Thyroid gland (tissue), 4 donors: Measurements from ENCODE around the gene GRPEL1. TPM values are rescaled to one million over a fixed set of nuclear protein-coding genes. Genes with fewer than 3 reads are reported as not detected.

ENCODE experiments used
- DNase-seq, 2 donors: peaks; one replicate each; pipeline ENCODE4 v3.0.0-alpha.2; 2019
- H3K27ac ChIP-seq, 3 donors: fragments of 200-600 bp; sonication (generic); 1 replicate in 2 of 3; 2 replicates in 1 of 3; pipeline ENCODE4 v1.5.1; 2016 to 2019; ENCODE audit warnings: mild to moderate bottlenecking in 1 of 3, moderate library complexity in 1 of 3
- H3K27me3 ChIP-seq: fragments of 200-600 bp; sonication (generic); one replicate; pipeline ENCODE4 v1.5.1; 2019
- H3K36me3 ChIP-seq, 2 donors: fragments of 200-600 bp; sonication (generic); one replicate each; pipeline ENCODE4 v1.5.1; 2016 to 2019
- H3K4me1 ChIP-seq, 2 donors: fragments of 200-600 bp; sonication (generic); one replicate each; pipeline ENCODE4 v1.5.1; 2017 to 2019
- H3K4me3 ChIP-seq, 3 donors: fragments of 200-600 bp; sonication (generic); replicated peaks in 1 of 3; 1 replicate in 2 of 3; 2 replicates in 1 of 3; pipeline ENCODE4 v1.5.1; 2016; ENCODE audit warnings: mild to moderate bottlenecking in 1 of 3
- H3K9me3 ChIP-seq: fragments of 200-600 bp; sonication (generic); one replicate; pipeline ENCODE4 v1.5.1; 2017
- CTCF ChIP-seq, 6 experiments: fragments of 200-600 bp in 3 of 6; fragments of 450-650 bp in 3 of 6; sonication (generic) in 3 of 6; IDR thresholded peaks; one replicate each; pipeline ENCODE4 v1.5.1; 2016 to 2019; ENCODE audit warnings: antibody characterized with exemption in 6 of 6, mild to moderate bottlenecking in 2 of 6, inconsistent platforms in 1 of 6, moderate library complexity in 1 of 6
- POLR2A ChIP-seq, 2 donors: fragments of 450-650 bp; IDR thresholded peaks; one replicate each; pipeline ENCODE4 v1.6.1; 2017; ENCODE audit warnings: antibody characterized with exemption in 2 of 2, mild to moderate bottlenecking in 2 of 2, moderate library complexity in 1 of 2
- WGBS, 2 donors: methylation state at CpG; one replicate each; pipeline ENCODE4 v1.1.5; 2017; 5-methylcytosine and 5-hydroxymethylcytosine counted together
- intact Hi-C: fragments of 100-400 bp; cut with DNase I; formaldehyde crosslinking; loops from one replicate; pipeline ENCODE4 v1.15.1; 2023
- total RNA-seq, 4 donors: library from RNA; depleted of rRNA; stranded (reverse); fragments of >200 nt; gene quantifications; one replicate each; pipeline ENCODE4 v1.2.3, GENCODE V29; 2016

Gene GRPEL1
- total RNA-seq, 4 donors from 2014 or later = 13.4 to 21.9 (median 17.5) TPM

DNA sequence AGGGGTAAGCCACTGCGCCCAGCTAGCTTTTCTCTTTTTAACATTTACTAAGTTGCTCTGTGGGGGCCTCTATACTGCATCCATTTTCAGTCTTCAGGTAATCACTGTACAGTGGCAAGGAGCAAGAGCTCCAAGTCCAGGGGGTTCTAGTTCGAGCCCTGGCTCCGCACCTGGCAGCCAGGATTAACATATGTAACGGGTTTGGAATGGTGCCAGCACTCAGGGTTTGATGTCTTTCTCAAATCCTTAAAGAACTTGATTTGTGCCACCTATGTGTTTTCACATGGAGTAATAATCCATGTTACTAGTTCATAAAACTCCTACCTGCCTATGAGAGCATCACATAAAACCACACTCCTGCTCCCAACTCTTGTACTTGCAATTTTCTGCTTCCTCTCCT, 4.5 kb downstream of the GRPEL1 start:
- Histone ChIP-seq H3K27ac (no peak overlapping the region), H3K9me3 (no peaks in the 10 kb centered on the region), H3K27me3 (no peaks in the 10 kb centered on the region), H3K4me1 (peaks cover 11 to 12% of the 10 kb centered on the region in 2 donors), H3K4me3 (no peak overlapping the region), H3K36me3 (peaks cover 34 to 41% of the 10 kb centered on the region in 2 donors)
- intact Hi-C loops = no loop called here
- TF ChIP-seq POLR2A (IDR thresholded peaks at IDR 0.05) (no peak), CTCF (IDR thresholded peaks at IDR 0.05) (no peak)
- no peak for DNase-seq
- 86 to 87% methylated on average over 4 of the region's 4 CpGs for WGBS, 2 donors

DNA sequence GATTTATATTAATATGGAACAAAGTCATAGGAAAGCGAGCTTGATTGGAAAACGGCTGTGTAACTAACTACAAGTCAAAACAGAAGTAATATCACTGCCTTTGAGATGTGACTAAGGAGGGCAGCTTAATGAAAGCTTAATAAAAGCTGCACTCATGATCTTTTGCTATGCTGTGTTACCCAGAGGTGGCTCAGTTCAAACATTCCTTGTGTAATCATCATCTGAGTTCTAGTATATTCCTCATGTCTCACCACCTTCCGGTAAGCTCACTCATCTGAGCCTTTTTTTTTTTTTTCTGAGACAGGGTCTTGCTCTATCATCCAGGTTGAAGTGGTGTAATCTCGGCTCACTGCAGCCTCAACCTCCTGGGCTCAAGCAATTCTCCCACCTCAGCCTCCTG, 5.0 kb downstream of the GRPEL1 start:
- Histone ChIP-seq H3K27ac (no peak overlapping the region), H3K36me3 (peaks cover 34 to 41% of the 10 kb centered on the region in 2 donors), H3K4me3 (no peak overlapping the region), H3K9me3 (no peaks in the 10 kb centered on the region), H3K27me3 (no peaks in the 10 kb centered on the region), H3K4me1 (peaks cover 11 to 12% of the 10 kb centered on the region in 2 donors)
- 95% methylated on average over 4 of the region's 4 CpGs for WGBS, 2 donors
- DNase-seq = no peak
- intact Hi-C loops = no loop called here
- no peak for TF ChIP-seq CTCF (IDR thresholded peaks at IDR 0.05)
- TF ChIP-seq POLR2A (IDR thresholded peaks at IDR 0.05) = no peak

DNA sequence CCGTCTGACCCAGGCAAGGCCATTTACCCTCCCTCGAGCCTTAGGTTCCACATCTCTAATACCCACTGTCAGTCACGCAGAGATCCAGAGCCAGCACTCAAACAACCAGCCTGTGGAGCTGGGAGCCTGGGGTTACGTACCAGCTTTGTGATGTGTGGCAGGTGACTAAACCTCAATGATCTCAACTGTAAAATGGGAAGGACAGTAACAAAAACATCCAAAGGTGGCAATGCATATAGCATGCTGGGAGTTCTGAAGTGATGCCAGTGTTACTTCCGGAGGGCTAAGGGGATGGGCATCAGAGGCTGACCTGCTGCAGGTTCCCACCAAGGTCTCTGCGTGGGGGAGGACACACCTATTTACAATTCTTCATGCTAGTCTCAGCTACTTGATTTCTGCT, 6.0 kb downstream of the GRPEL1 start:
- intact Hi-C loops = no loop called here
- H3K9me3 ChIP-seq = no peaks in the 10 kb centered on the region
- WGBS, 2 donors = 92 to 95% methylated on average over 6 of the region's 6 CpGs
- no peaks in the 10 kb centered on the region for H3K27me3 ChIP-seq
- no peak for DNase-seq
- H3K4me1 ChIP-seq = peaks cover 7 to 8% of the 10 kb centered on the region in 2 donors
- TF ChIP-seq POLR2A (IDR thresholded peaks at IDR 0.05) = no peak
- TF ChIP-seq CTCF (IDR thresholded peaks at IDR 0.05) = no peak
- no peak overlapping the region for H3K27ac ChIP-seq
- peaks cover 34 to 41% of the 10 kb centered on the region in 2 donors for H3K36me3 ChIP-seq
- no peak overlapping the region for H3K4me3 ChIP-seq

GRCh38 chr4:7060346-7061150, 7.3 kb downstream of the GRPEL1 start:
- no peaks in the 10 kb centered on the region for H3K4me1 ChIP-seq
- TF ChIP-seq CTCF (IDR thresholded peaks at IDR 0.05) = no peak
- TF ChIP-seq POLR2A (IDR thresholded peaks at IDR 0.05) = no peak
- no peak overlapping the region for H3K4me3 ChIP-seq
- DNase-seq = no peak
- intact Hi-C loops = no loop called here
- WGBS, 2 donors = 94% methylated on average over 20 of the region's 20 CpGs
- H3K27me3 ChIP-seq = no peaks in the 10 kb centered on the region
- no peak overlapping the region for H3K27ac ChIP-seq
- H3K36me3 ChIP-seq = peaks cover 41 to 47% of the 10 kb centered on the region in 2 donors
- H3K9me3 ChIP-seq = no peaks in the 10 kb centered on the region

DNA sequence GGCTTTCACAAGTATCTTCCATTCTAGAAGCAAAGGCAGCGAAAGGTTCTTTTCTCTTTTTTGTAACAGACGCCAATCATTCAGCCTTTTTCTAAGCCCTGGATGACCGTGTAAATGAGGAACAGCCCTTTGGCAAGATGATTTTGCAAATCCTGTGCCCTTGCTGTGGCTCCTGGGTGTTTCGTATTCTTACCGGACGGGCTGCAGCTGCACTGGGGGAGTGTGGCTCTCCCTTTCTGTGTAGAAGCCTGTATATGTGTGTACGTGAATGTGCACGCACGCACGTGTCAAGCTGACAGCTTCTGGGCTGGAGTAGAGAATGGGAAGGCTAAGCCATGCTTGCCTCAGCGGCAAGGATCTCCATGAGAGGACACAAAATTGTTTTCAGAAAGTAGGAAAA, 8.2 kb downstream of the GRPEL1 start:
- Histone ChIP-seq H3K36me3 (peaks cover 49 to 54% of the 10 kb centered on the region in 2 donors), H3K9me3 (no peaks in the 10 kb centered on the region), H3K27me3 (no peaks in the 10 kb centered on the region), H3K4me1 (no peaks in the 10 kb centered on the region), H3K27ac (no peak overlapping the region), H3K4me3 (no peak overlapping the region)
- DNase-seq = no peak
- 92 to 95% methylated on average over 11 of the region's 11 CpGs for WGBS, 2 donors
- intact Hi-C loops = no loop called here
- no peak for TF ChIP-seq POLR2A (IDR thresholded peaks at IDR 0.05)
- no peak for TF ChIP-seq CTCF (IDR thresholded peaks at IDR 0.05)
